ENCODE results near the gene CAMTA1.

CAMTA1 gene

GRCh38 chr1:7482772-7483495 lies 697.7 kb downstream of the CAMTA1 start:
- H3K4me3 ChIP-seq (ENCODE audit: low read depth in 1 of 2, low read length in 2 of 2) = no peak overlapping the region
- no peak for TF ChIP-seq CTCF (IDR thresholded peaks at IDR 0.05; ENCODE audit: borderline replicate concordance, extremely low read depth, low read length, poor library complexity, severe bottlenecking)
- no peak for TF ChIP-seq EZH2 (IDR thresholded peaks at IDR 0.05; ENCODE audit: borderline replicate concordance, low read depth, low read length, severe bottlenecking)
- H3K9ac ChIP-seq (ENCODE audit: low read depth, low read length) = no peak overlapping the region
- peaks cover 4% of the 10 kb centered on the region for H3K27me3 ChIP-seq (ENCODE audit: insufficient read depth, low read length, poor library complexity)
- H2AFZ ChIP-seq (ENCODE audit: low read depth, low read length) = no peak overlapping the region
- DNase-seq = no peak
- no peaks in the 10 kb centered on the region for H3K4me1 ChIP-seq (ENCODE audit: insufficient read depth, low read length)
- no peak overlapping the region for H3K4me2 ChIP-seq (ENCODE audit: insufficient read depth, low read length)
- no peaks in the 10 kb centered on the region for H3K36me3 ChIP-seq (ENCODE audit: insufficient read depth, low read length)
- no peak overlapping the region for H3K27ac ChIP-seq (ENCODE audit: low read length)
- no peaks in the 10 kb centered on the region for H3K9me3 ChIP-seq (ENCODE audit: insufficient read depth, low read length, severe bottlenecking)
- ATAC-seq (ENCODE audit: insufficient read depth, low read depth) = no peak
- no peaks in the 10 kb centered on the region; the same call in 1 of the 2 replicates for H4K20me1 ChIP-seq (ENCODE audit: insufficient read depth, low read length)
- H3K79me2 ChIP-seq (ENCODE audit: insufficient read depth, low read length) = no peaks in the 10 kb centered on the region

GRCh38 chr1:7483634-7484383 lies 698.6 kb downstream of the CAMTA1 start:
- Histone ChIP-seq H3K4me3 (ENCODE audit: low read depth in 1 of 2, low read length in 2 of 2) (no peak overlapping the region), H3K9me3 (ENCODE audit: insufficient read depth, low read length, severe bottlenecking) (no peaks in the 10 kb centered on the region), H3K79me2 (ENCODE audit: insufficient read depth, low read length) (no peaks in the 10 kb centered on the region), H3K4me1 (ENCODE audit: insufficient read depth, low read length) (no peaks in the 10 kb centered on the region), H3K4me2 (ENCODE audit: insufficient read depth, low read length) (no peak overlapping the region), H3K27ac (ENCODE audit: low read length) (no peak overlapping the region), H2AFZ (ENCODE audit: low read depth, low read length) (no peak overlapping the region), H3K27me3 (ENCODE audit: insufficient read depth, low read length, poor library complexity) (no peaks in the 10 kb centered on the region), H4K20me1 (ENCODE audit: insufficient read depth, low read length) (0 out of 2 replicates have a peak, but pooled peaks cover 2% of the 10 kb centered on the region), H3K9ac (ENCODE audit: low read depth, low read length) (no peak overlapping the region), H3K36me3 (ENCODE audit: insufficient read depth, low read length) (no peaks in the 10 kb centered on the region)
- no peak for DNase-seq
- TF ChIP-seq CTCF (IDR thresholded peaks at IDR 0.05; ENCODE audit: borderline replicate concordance, extremely low read depth, low read length, poor library complexity, severe bottlenecking) (no peak), EZH2 (IDR thresholded peaks at IDR 0.05; ENCODE audit: borderline replicate concordance, low read depth, low read length, severe bottlenecking) (no peak)
- no peak for ATAC-seq (ENCODE audit: insufficient read depth, low read depth)

GRCh38 chr1:7485086-7485780 lies 700.0 kb downstream of the CAMTA1 start:
- no peak for ATAC-seq (ENCODE audit: insufficient read depth, low read depth)
- 0 out of 2 replicates have a peak, but pooled peaks cover 3% of the 10 kb centered on the region for H4K20me1 ChIP-seq (ENCODE audit: insufficient read depth, low read length)
- no peak for TF ChIP-seq EZH2 (IDR thresholded peaks at IDR 0.05; ENCODE audit: borderline replicate concordance, low read depth, low read length, severe bottlenecking)
- no peak for TF ChIP-seq CTCF (IDR thresholded peaks at IDR 0.05; ENCODE audit: borderline replicate concordance, extremely low read depth, low read length, poor library complexity, severe bottlenecking)
- DNase-seq = no peak
- no peaks in the 10 kb centered on the region for H3K9me3 ChIP-seq (ENCODE audit: insufficient read depth, low read length, severe bottlenecking)
- no peaks in the 10 kb centered on the region for H3K27me3 ChIP-seq (ENCODE audit: insufficient read depth, low read length, poor library complexity)
- no peak overlapping the region for H3K27ac ChIP-seq (ENCODE audit: low read length)
- no peaks in the 10 kb centered on the region for H3K79me2 ChIP-seq (ENCODE audit: insufficient read depth, low read length)
- no peaks in the 10 kb centered on the region for H3K4me1 ChIP-seq (ENCODE audit: insufficient read depth, low read length)
- no peak overlapping the region for H2AFZ ChIP-seq (ENCODE audit: low read depth, low read length)
- H3K4me3 ChIP-seq (ENCODE audit: low read depth in 1 of 2, low read length in 2 of 2) = no peak overlapping the region
- no peak overlapping the region for H3K4me2 ChIP-seq (ENCODE audit: insufficient read depth, low read length)
- no peaks in the 10 kb centered on the region for H3K36me3 ChIP-seq (ENCODE audit: insufficient read depth, low read length)
- no peak overlapping the region for H3K9ac ChIP-seq (ENCODE audit: low read depth, low read length)

Data from DND-41 (cell line).